Transverse colon (tissue), 4 donors: ENCODE data around the gene CXCR6. TPM values are rescaled to one million over a fixed set of nuclear protein-coding genes. Genes with fewer than 3 reads are reported as not detected.

Source experiments
- DNase-seq: peaks from one replicate; pipeline ENCODE4 v3.0.0-alpha.2; 2019
- H3K27ac ChIP-seq, 4 donors: fragments of 200-600 bp; sonication (generic); 2 replicates each; pipeline ENCODE4 v1.5.1; 2016 to 2018; ENCODE audit warnings: inconsistent platforms in 4 of 4
- H3K27me3 ChIP-seq: fragments of 200-600 bp; sonication (generic); 2 replicates; pipeline ENCODE4 v1.5.1; 2017; ENCODE audit warnings: inconsistent platforms
- H3K36me3 ChIP-seq, 4 donors: fragments of 200-600 bp; sonication (generic); 2 replicates each; pipeline ENCODE4 v1.5.1; 2017 to 2019; ENCODE audit warnings: inconsistent platforms in 4 of 4
- H3K4me1 ChIP-seq, 4 donors: fragments of 200-600 bp; sonication (generic); 2 replicates each; pipeline ENCODE4 v1.5.1; 2017 to 2020; ENCODE audit warnings: inconsistent platforms in 4 of 4
- H3K4me3 ChIP-seq, 4 donors: fragments of 200-600 bp; sonication (generic); 1 replicate in 1 of 4; 2 replicates in 3 of 4; pipeline versions ENCODE4 v1.5.1 to v1.6.1; 2017 to 2019; ENCODE audit warnings: inconsistent platforms in 4 of 4
- H3K9me3 ChIP-seq, 2 donors: fragments of 200-600 bp; sonication (generic); 2 replicates each; pipeline ENCODE4 v1.5.1; 2017 to 2019; ENCODE audit warnings: inconsistent platforms in 2 of 2
- CTCF ChIP-seq, 5 experiments: fragments of 200-600 bp in 3 of 5; fragments of 450-650 bp in 2 of 5; sonication (generic) in 3 of 5; IDR thresholded peaks; 1 replicate in 2 of 5; 2 replicates in 3 of 5; pipeline ENCODE4 v1.5.1; 2016 to 2017; ENCODE audit warnings: antibody characterized with exemption in 5 of 5, inconsistent platforms in 3 of 5, mild to moderate bottlenecking in 2 of 5, moderate library complexity in 1 of 5
- EP300 ChIP-seq: sonication (generic); formaldehyde crosslinking; IDR thresholded peaks from one replicate; pipeline ENCODE4 v1.6.1; 2017; ENCODE audit warnings: antibody characterized with exemption, low read depth
- POLR2A ChIP-seq: fragments of 450-650 bp; IDR thresholded peaks from one replicate; pipeline ENCODE4 v1.6.1; 2016; ENCODE audit warnings: antibody characterized with exemption, mild to moderate bottlenecking, moderate library complexity
- POLR2AphosphoS5 ChIP-seq, 3 donors: sonication (generic); formaldehyde crosslinking; IDR thresholded peaks; one replicate each; pipeline ENCODE4 v1.6.1; 2016; ENCODE audit warnings: antibody characterized with exemption in 3 of 3
- WGBS, 2 donors: methylation state at CpG; one replicate each; pipeline ENCODE4 v1.1.5; 2018; ENCODE audit warnings: low coverage in 1 of 2; 5-methylcytosine and 5-hydroxymethylcytosine counted together
- in situ Hi-C, 4 donors: fragments of 200-750 bp; cut with MboI; loops; one replicate each; pipeline versions ENCODE4 v1.15.0 to v1.15.1; 2017; ENCODE audit warnings: low sequenced_read_pairs in 3 of 4, low pct_ligation_motif_present in 1 of 4, low pct_unique_long_range_greater_than_20kb in 1 of 4
- intact Hi-C: fragments of 100-400 bp; cut with DNase I; formaldehyde crosslinking; loops from one replicate; pipeline ENCODE4 v1.15.1; 2023; ENCODE audit warnings: low total_unique reads
- total RNA-seq, 4 donors: library from RNA; depleted of rRNA; stranded (reverse); fragments of >200 nt; gene quantifications; one replicate each; pipeline ENCODE4 v1.1.0, GENCODE V29; 2016

Gene CXCR6
- total RNA-seq, 4 donors from 2014 or later, result 3.3 to 9.4 (median 6.7) TPM; not detected in 1

DNA sequence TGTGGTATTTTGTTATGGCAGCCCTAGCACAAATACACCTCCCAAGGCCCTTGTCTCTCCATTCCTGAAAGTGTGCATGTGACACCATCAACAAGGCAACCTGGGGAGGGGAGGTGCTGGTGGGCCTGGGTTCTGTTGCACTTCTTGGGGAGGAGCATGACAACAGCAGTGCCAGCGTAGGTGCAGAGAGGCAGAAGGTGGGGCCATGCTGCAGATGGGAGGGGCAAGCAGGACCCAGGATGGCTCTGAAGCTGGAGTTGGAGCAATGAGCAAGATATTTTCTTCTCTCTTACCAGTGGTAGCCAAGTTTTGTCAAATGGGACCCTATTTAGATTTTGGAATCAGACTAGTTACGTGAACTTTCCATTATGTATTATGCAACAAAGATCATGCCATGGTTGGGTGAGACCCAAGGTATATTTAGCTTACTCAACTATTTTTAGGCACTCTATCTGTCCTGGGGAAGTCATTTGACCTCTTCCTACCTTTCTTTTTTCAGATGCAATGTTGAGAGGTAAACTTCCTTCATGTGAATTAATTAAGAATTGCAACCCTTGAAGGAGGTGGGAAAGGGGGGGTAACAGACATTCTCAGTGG lies 49.0 kb downstream of the CXCR6 start:
- WGBS, 2 donors, result 69 to 71% methylated on average over 1 to 2 of the region's 2 CpGs
- intact Hi-C loops (no loop called here), in situ Hi-C loops (no loop called here)
- no peaks in the 10 kb centered on the region for H3K9me3 ChIP-seq
- H3K4me3 ChIP-seq, result no peak overlapping the region
- H3K4me1 ChIP-seq, result peaks cover 23 to 68% (median 48%) of the 10 kb centered on the region in 4 donors
- no peak for DNase-seq
- no peaks in the 10 kb centered on the region for H3K27me3 ChIP-seq
- peak overlapping the region; percentile 60 to 95 (median 94) for H3K27ac ChIP-seq
- no peak for TF ChIP-seq EP300
- no peak for TF ChIP-seq POLR2AphosphoS5 (IDR thresholded peaks at IDR 0.05)
- TF ChIP-seq CTCF (IDR thresholded peaks at IDR 0.05), result no peak
- no peak for TF ChIP-seq POLR2A
- no peaks in the 10 kb centered on the region for H3K36me3 ChIP-seq

DNA sequence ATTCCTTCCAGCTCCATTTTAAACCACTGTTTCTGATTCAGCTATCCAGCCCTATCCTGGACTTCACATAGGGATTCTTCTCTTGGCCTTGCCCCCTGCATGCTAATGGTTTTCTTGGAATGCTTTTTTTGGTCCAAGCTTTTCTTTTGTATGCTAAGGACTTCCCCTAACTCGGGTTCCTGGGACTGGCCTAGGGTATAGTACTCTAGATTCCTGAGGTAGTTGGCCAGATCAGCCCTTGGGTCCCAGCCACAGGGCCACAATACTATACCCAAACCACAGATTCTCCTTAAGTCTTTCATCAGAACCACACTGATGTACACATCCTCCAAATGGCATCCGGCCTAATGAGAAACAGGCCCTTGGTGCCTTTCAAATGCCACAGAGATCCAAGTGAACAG lies 49.6 kb downstream of the CXCR6 start:
- intact Hi-C loops, result no loop called here
- peak overlapping the region; percentile 60 to 95 (median 94) for H3K27ac ChIP-seq
- peaks cover 17 to 62% (median 42%) of the 10 kb centered on the region in 4 donors for H3K4me1 ChIP-seq
- 40 to 74% methylated on average over 1 to 2 of the region's 2 CpGs for WGBS, 2 donors
- no peak for DNase-seq
- in situ Hi-C loops, result no loop called here
- TF ChIP-seq EP300, result no peak
- no peak for TF ChIP-seq POLR2AphosphoS5 (IDR thresholded peaks at IDR 0.05)
- TF ChIP-seq CTCF (IDR thresholded peaks at IDR 0.05), result no peak
- TF ChIP-seq POLR2A, result no peak
- no peaks in the 10 kb centered on the region for H3K27me3 ChIP-seq
- no peak overlapping the region for H3K4me3 ChIP-seq
- no peaks in the 10 kb centered on the region for H3K9me3 ChIP-seq
- H3K36me3 ChIP-seq, result no peaks in the 10 kb centered on the region

DNA sequence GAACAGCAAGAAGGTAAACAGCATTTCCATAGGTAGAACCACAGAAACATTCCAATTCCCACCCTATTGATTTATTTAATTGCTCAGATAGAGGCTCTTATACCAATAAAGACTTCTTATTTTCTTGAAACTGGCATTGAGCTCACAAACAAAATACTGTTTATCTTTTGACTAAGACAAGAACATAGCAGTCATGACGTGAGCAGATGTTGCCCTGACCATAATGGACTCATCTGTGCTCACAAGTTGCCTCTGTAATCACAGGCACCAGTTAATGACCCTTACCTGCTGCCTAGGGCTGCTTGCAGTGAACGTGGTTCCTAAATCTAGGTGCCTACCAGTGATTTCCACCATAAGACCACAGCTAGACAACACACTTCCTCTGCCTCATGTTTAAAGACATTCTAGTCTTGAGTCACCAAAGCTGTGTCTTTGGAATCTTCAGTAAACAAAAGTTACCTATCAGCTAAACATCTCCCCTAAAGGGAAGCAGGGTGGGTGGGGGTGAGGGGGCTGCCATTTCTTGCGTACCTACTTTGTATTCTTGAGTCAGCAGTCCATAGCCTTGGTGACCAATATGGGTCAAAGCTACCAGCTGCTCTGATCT lies 50.3 kb downstream of the CXCR6 start:
- DNase-seq, result no peak
- in situ Hi-C loops (no loop called here), intact Hi-C loops (no loop called here)
- Histone ChIP-seq H3K4me1 (peaks cover 12 to 55% (median 36%) of the 10 kb centered on the region in 4 donors), H3K36me3 (no peaks in the 10 kb centered on the region), H3K9me3 (no peaks in the 10 kb centered on the region), H3K4me3 (no peak overlapping the region), H3K27me3 (no peaks in the 10 kb centered on the region), H3K27ac (peak overlapping the region; percentile 92 to 95 (median 94))
- no peak for TF ChIP-seq POLR2A
- WGBS, 2 donors, result 74% methylated on average over 3 of the region's 3 CpGs; no CpG with 5 or more reads in 1 of the 2 donors

GRCh38 chr3:45994419-45995235 lies 51.4 kb downstream of the CXCR6 start:
- H3K9me3 ChIP-seq, result no peaks in the 10 kb centered on the region
- TF ChIP-seq POLR2A, result no peak
- TF ChIP-seq EP300, result no peak
- no peak for TF ChIP-seq CTCF (IDR thresholded peaks at IDR 0.05)
- no peak for TF ChIP-seq POLR2AphosphoS5 (IDR thresholded peaks at IDR 0.05)
- H3K27ac ChIP-seq, result peak overlapping the region; percentile 92 to 95 (median 94)
- DNase-seq, result peak; percentile 54
- peak overlapping the region; percentile 79 to 96 (median 86) for H3K4me3 ChIP-seq
- intact Hi-C loops, result no loop called here
- H3K36me3 ChIP-seq, result no peaks in the 10 kb centered on the region
- in situ Hi-C loops, result no loop called here
- peaks cover 12 to 44% (median 29%) of the 10 kb centered on the region in 4 donors for H3K4me1 ChIP-seq
- WGBS, 2 donors, result 4 to 5% methylated on average over 4 to 15 of the region's 16 CpGs
- H3K27me3 ChIP-seq, result no peaks in the 10 kb centered on the region
